C4-2B (cell line): Measurements from ENCODE around the gene PKN3.

Experiments
- CTCF ChIP-seq: fragments of 450-650 bp; conservative IDR thresholded peaks from 2 replicates; pipeline ENCODE4 v1.5.1; 2017; ENCODE audit warnings: mild to moderate bottlenecking
- ZFX ChIP-seq: fragments of 450-650 bp; IDR thresholded peaks from 2 replicates; pipeline ENCODE4 v1.6.1; 2017

- TF ChIP-seq CTCF (no peak; the same call in 1 of the 2 replicates), ZFX (no peak)
Observed at GRCh38 chr9:128702949-128703615, 779 bp downstream of the PKN3 start.
